MV-4-11 (cell line): ENCODE measurements around the gene POF1B.

Experiments used
- DNase-seq: peaks from one replicate; lab custom pipeline; 2025; lab: John Stamatoyannopoulos, UW

POF1B gene

DNA sequence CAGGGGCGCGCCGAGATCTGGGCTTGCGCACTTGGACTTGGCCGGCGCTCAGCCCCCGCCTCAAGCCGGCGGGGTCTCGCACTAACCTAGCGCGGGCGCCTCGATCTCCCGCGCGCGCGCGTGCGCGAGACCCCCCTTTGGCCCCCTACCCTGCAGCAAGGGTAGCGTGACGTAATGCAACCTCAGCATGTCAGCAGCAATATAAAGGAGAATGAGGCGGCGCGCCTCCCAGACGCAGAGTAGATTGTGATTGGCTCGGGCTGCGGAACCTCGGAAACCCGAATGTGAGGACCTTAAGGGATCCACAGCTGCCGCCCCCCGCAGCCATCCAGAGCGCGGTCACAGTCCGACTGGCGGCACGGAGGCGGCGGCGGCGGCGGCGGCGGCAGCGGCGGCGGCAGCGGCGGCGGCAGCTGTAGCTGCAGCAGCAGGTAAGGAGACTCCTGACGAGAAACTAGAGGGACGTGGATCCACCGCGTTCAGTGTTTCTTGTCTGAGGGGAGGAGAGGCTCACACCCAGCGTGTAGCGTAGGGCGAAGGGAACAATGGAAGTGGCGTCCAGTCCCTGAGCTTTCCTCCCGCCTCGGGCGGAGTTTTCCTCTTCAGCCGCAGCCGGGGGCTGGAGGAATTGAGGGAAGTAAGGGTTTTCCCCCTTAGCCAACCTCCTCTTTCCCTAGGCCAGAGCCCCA, 135.6 kb downstream of the POF1B start, which contains the start of the genes SATL1 and ZNF711:
Gene SATL1, minus strand, starts transcription at position 19 of the 689 bp plus-strand sequence. CDS start 134,811 bp downstream, outside the sequence.
Gene ZNF711, plus strand, starts transcription at position 231 of the 689 bp plus-strand sequence. CDS start 3,582 bp downstream, outside the sequence.
- DNase-seq: no peak

- DNase-seq: no peak
Measured at GRCh38 chrX:85243155-85243554, 136.3 kb downstream of the POF1B start.
